HuH-7 (cell line): ENCODE data around the gene MAP3K12.
A peak's percentile ranks its signal among the peaks of the same experiment; 100 is the strongest.
"Not testable (repeated sequence)": the region's sequence is repeated elsewhere in the genome, so short reads cannot be mapped to it uniquely, and the experiment has no call there.

Experiments used
- DNase-seq: peaks from one replicate; pipeline ENCODE4 v3.0.0; 2011; ENCODE audit warnings: low spot score

The MAP3K12 gene

GRCh38 chr12:53441040-53441833, 58.0 kb downstream of the MAP3K12 start, which contains the start of gene PRR13:
PRR13 (plus strand) TSS chr12:53441734; CDS start chr12:53442715, 981 bp downstream.
- DNase-seq = peak; percentile 96

GRCh38 chr12:53439582-53439981, 59.7 kb downstream of the MAP3K12 start:
- not testable (repeated sequence) for DNase-seq

- not testable (repeated sequence) for DNase-seq
These were observed 63.9 kb downstream of the MAP3K12 start for GRCh38 chr12:53435326-53435725.

- DNase-seq = no peak
These were observed 68.1 kb downstream of the MAP3K12 start for GRCh38 chr12:53431187-53431586.

GRCh38 chr12:53430116-53430515, 69.1 kb downstream of the MAP3K12 start:
- no peak for DNase-seq
